KBM-7 (cell line): ENCODE data around the gene SLC26A11.
"Not testable (repeated sequence)": the region's sequence is repeated elsewhere in the genome, so short reads cannot be mapped to it uniquely, and the experiment has no call there.

Source experiments
- DNase-seq: peaks from one replicate; pipeline ENCODE4 v3.0.0-alpha.2; 2015
- in situ Hi-C: fragments of 300-500 bp; cut with MboI; formaldehyde crosslinking; loops from 2 replicates; pipeline ENCODE4 v1.14.3; 2020; ENCODE audit warnings: low sequenced_read_pairs, low pct_unique_long_range_greater_than_20kb, mixed read lengths

SLC26A11 gene

DNA sequence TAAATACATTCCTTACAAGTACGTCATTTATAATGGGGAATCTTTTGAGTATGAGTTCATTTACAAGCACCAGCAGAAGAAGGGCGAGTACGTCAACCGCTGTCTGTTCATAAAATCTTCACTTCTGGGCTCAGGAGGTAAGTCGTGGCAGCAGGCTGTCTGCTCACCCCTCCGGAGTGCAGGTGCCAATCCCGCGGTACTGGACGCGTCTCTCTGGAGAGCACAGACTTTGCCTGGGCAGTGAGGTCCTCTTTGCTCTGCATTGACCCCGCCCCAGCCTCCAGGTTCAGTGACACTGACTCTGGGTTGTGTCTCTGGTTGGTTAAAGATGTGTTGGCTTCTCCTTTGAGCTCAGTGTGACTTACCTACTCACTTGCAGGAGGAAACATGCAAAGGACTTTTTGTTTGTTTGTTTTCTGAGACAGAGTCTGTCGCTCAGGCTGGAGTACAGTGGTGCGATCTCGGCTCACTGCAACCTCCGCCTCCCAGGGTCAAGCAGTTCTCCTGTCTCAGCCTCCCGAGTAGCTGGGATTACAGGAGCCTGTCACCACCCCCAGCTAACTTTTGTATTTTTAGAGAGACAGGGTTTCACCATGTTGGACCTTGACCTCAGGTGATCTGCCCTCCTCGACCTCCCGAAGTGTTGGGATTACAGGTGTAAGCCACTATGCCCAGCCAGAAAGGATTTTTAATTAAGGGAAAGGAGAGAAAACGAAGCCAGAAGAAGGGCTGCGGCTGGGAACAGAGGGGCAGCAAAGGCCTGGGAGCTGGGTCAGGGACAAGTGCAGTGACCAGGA lies 71.7 kb downstream of the SLC26A11 start:
- in situ Hi-C loops, result no loop called here
- DNase-seq, result no peak

DNA sequence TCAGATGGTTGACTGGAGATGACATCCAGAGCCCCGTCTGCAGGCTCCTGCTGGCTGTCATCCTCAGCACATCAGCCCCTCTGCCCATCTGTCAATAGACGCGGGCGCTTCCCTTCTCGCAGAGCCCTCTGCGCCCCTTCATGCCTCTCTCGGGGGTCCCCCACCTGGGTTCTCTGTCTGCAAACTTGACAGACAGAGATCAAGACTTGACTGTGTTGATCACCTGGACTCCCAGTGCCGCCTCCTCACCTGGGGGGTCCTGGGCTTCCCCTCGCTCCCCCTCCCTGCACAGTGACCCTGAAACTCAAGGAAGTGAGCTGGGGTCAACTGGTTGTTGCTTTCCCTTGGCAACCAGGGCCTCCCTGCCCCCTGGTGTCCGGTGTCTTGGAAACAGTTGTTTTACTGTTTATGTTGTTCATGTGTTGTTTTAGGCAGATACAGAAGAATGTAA lies 72.3 kb downstream of the SLC26A11 start:
- no peak for DNase-seq
- in situ Hi-C loops, result no loop called here

DNA sequence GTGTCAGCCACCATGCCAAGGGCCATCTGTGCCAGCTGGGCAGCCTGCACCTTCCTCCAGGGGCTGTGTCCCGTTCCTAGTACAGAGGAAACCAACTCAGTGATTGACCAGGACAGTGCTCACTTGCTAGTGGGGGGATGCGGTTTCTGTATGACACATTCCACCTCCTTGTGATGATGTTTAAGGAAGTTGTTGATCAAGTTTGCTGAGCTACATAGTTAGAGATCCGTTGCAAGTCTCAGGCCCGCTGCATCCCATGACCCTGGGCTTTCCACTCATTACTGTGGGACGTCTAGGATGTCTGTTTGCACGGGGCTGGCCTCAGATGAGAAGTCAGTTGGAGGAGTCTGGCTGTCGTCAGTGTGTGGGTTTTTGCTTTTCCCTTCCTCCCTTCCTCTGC lies 74.0 kb downstream of the SLC26A11 start:
- in situ Hi-C loops, result no loop called here
- no peak for DNase-seq

DNA sequence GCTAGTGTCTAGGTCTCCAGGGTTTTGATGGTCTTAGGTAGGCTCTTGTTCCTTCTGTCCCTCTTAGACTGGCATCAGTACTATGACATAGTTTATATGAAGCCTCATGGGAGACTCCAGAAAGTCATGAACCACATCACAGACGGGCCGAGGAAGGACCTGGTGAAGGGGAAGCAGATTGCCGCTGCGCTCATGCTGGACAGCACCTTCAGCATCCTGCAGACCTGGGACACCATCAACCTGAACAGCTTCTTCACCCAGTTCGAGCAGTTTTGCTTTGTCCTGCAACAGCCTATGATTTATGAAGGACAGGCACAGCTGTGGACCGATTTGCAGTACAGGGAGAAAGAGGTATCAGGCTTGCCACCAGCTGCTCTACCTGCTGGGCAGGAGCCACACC lies 74.4 kb downstream of the SLC26A11 start:
- in situ Hi-C loops, result no loop called here
- DNase-seq, result no peak

DNA sequence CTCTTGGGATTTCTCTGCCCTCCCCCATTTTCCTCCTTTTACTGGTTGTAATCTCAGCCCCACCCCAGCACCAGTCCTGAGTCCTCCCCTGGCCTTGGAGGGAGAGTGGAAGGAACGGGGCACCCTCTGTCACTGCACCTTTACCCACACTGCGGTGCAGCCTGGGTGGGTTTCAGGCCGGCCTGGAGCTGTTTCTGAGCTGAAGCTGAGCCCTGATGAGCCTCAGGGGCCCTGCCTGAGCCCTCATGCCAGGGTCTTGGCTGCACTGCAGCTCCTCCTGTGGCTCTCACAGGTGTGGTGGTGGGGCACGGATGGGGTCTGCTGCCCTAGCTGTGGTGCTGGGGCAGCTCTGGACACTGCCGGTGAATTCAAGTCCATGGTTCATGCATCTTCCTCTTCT lies 74.9 kb downstream of the SLC26A11 start:
- DNase-seq, result no peak
- in situ Hi-C loops, result no loop called here

DNA sequence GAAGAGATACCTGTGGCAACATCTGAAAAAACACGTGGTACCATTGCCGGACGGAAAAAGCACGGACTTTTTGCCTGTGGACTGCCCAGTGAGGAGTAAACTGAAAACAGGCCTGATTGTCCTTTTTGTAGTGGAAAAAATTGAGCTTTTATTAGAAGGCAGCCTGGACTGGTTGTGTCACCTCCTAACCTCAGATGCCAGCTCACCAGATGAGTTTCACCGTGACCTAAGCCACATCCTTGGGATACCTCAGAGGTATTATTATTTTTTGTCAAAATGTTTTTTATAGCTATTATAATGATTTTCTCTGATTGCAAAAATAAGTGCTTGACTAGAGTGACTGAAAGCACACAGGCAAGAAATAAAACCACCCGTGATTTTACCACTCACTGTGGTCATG lies 75.3 kb downstream of the SLC26A11 start:
- DNase-seq, result no peak
- in situ Hi-C loops, result no loop called here

DNA sequence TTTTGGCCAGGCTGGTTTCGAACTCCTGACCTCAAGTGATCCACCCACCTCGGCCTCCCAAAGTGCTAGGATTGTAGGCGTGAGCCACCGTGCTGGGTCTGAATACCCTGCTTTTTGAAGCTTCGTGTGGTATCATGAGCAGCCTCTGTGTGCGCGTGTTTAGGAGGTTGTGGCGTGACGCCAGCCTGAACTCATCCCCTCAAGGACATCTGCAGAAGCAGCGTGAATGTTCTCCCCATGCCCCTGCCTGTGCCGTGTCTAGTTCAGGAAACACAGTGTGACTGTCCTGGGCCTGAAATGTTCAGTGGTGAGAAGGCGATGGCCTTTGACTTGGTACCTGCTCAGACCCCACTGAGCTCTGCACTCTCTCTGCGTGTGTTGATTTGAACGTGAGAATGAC lies 76.0 kb downstream of the SLC26A11 start:
- DNase-seq, result no peak
- in situ Hi-C loops, result no loop called here

DNA sequence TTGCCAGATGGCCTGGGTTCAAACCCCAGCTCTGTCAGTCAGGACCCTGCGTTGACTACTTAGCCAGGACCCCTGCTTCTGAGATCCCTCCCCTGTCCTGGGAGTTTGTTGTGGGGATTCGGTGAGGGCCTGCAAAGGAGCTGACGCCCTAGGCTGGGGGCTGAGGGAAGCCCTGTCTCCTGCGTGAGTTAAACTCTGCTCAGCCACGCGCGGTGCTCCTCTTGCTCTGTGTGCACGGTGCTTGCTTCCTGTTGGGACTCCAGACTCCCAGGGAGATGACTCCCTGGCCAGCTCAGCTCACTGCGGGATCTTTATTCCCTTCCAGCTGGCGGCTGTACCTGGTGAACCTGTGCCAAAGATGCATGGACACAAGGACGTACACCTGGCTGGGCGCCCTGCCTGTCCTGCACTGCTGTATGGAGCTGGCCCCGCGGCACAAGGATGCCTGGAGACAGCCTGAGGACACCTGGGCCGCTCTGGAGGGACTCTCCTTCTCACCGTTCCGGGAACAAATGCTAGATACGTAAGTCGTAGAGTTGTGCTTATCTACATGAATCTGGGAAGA lies 77.9 kb downstream of the SLC26A11 start:
- DNase-seq, result no peak
- in situ Hi-C loops, result no loop called here

DNA sequence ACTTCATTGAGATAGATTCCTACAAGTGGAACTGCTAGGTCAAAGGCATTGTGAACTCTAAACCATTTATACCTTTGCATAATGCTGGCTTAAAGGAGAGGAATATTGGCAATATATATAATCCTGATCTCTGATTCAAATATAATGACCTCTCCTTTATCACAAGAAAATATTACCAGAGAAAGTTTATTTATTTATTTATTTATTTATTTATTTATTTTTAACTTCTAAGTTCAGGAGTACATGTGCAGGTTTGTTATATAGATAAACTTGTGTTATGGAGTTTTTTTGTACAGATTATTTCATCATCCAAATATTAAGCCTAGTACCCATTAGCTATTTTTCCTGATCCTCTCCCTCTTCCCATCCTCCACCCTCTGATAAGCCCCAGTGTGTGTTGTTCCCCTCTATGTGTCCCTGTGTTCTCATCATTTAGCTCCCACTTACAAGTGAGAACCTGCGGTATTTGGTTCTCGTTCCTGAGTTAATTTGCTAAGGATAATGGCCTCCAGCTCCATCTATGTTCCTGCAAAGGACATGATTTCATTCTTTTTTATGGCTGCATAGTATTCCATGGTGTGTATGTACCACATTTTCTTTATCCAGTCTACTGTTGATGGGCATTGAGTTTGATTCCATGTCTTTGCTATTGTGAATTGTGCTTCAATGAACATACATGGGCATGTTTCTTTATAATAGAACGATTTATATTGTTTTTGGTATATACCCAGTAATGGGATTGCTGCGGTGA lies 79.3 kb downstream of the SLC26A11 start:
- in situ Hi-C loops, DNase-seq: not testable (repeated sequence)

DNA sequence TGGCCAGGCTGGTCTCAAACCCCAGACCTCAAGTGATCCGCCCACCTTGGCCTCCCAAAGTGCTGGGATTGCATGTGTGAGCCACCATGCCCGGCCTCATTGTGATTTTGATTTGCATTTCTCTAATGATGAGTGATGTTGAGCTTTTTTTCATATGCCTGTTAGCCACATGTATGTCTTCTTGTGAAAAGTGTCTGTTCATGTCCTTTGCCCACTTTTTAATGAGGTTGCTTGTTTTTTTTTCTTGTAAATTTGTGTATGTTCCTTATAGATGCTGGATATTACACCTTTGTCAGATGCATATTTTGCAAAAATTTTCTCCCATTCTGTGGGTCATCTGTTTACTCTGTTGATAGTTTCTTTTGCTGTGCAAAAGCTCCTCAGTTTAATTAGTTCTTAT lies 80.5 kb downstream of the SLC26A11 start:
- DNase-seq, in situ Hi-C loops: not testable (repeated sequence)
